Measurements from ENCODE around the gene EPHA6. TPM values are rescaled to one million over a fixed set of nuclear protein-coding genes. Genes with fewer than 3 reads are reported as not detected.

Gene EPHA6
- total RNA-seq, 2 donors from 2014 or later, result 0.52 to 2.0 TPM

DNA sequence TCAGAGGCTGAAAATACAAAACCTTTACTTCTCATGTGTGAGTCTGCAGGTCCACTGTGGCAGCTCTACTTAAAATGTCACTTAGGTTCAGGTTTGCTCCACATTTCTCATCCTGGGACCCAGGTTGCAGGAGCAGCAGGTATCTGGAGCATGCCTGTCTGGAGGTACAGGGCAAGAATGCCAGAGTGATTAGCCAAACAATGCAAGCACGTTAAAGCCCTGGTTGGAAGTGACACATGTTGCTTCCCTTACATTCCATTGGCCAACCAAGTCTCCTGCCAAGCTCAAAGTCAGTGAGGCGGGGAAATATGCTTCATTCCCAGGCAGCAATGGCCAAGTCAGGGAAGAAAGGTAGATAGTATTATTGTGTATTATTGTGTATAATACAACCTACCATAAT lies 873.3 kb downstream of the EPHA6 start:
- Histone ChIP-seq H3K4me3 (no peak overlapping the region), H3K4me1 (no peaks in the 10 kb centered on the region), H3K9me3 (no peaks in the 10 kb centered on the region), H3K27ac (no peak overlapping the region), H3K27me3 (no peaks in the 10 kb centered on the region), H3K36me3 (replicated peaks in 1 of 2; ENCODE audit: insufficient read depth in 1 of 2, low read depth in 2 of 2) (no peaks in the 10 kb centered on the region)
- 47% methylated on average over 2 of the region's 2 CpGs for WGBS, 2 donors
- intact Hi-C loops (cut with DNase I), result no loop called here
- DNase-seq (no peak), ATAC-seq (no peak)
- TF ChIP-seq CTCF (IDR thresholded peaks at IDR 0.05), result no peak
- TF ChIP-seq POLR2A (IDR thresholded peaks at IDR 0.05), result no peak

- Histone ChIP-seq H3K9me3 (no peaks in the 10 kb centered on the region), H3K4me1 (no peaks in the 10 kb centered on the region), H3K27ac (no peak overlapping the region), H3K27me3 (no peaks in the 10 kb centered on the region), H3K36me3 (replicated peaks in 1 of 2; ENCODE audit: insufficient read depth in 1 of 2, low read depth in 2 of 2) (no peaks in the 10 kb centered on the region), H3K4me3 (no peak overlapping the region)
- TF ChIP-seq CTCF (IDR thresholded peaks at IDR 0.05), result no peak
- no peak for TF ChIP-seq POLR2A (IDR thresholded peaks at IDR 0.05)
- ATAC-seq, result no peak
- intact Hi-C loops (cut with DNase I), result no loop called here
- no peak for DNase-seq
- WGBS, 2 donors, result 75 to 80% methylated on average over 4 of the region's 4 CpGs
Measured at GRCh38 chr3:97689111-97689510, 874.7 kb downstream of the EPHA6 start.

DNA sequence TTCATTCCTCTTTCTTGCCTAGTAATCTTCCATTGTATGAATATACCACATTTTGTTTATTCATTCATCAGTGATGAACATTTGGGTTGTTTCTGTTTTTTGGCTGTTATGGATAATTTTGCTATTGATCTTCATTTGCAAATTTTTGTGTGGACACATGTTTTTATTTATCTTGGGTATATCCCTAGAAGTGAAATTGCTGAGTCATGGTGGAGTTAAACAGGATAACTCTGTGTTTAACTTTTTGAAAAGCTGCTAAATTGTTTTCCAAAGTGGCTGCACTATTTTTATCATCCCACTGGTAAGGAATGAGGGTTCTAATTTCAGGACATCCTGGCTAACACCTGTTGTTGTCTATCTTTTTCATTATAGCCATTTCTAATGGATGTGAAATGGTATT lies 875.6 kb downstream of the EPHA6 start:
- no peaks in the 10 kb centered on the region for H3K9me3 ChIP-seq
- no peak overlapping the region for H3K4me3 ChIP-seq
- DNase-seq (no peak), ATAC-seq (no peak)
- no peaks in the 10 kb centered on the region for H3K4me1 ChIP-seq
- TF ChIP-seq POLR2A (IDR thresholded peaks at IDR 0.05) (no peak), CTCF (IDR thresholded peaks at IDR 0.05) (no peak)
- H3K36me3 ChIP-seq (replicated peaks in 1 of 2; ENCODE audit: insufficient read depth in 1 of 2, low read depth in 2 of 2), result no peaks in the 10 kb centered on the region
- H3K27ac ChIP-seq, result no peak overlapping the region
- no peaks in the 10 kb centered on the region for H3K27me3 ChIP-seq
- intact Hi-C loops (cut with DNase I), result no loop called here

- 59 to 70% methylated on average over 1 of the region's 1 CpG for WGBS, 2 donors
- DNase-seq (no peak), ATAC-seq (no peak)
- Histone ChIP-seq H3K9me3 (no peaks in the 10 kb centered on the region), H3K27ac (no peak overlapping the region), H3K4me1 (no peaks in the 10 kb centered on the region), H3K36me3 (replicated peaks in 1 of 2; ENCODE audit: insufficient read depth in 1 of 2, low read depth in 2 of 2) (no peaks in the 10 kb centered on the region), H3K27me3 (no peaks in the 10 kb centered on the region), H3K4me3 (no peak overlapping the region)
- intact Hi-C loops (cut with DNase I), result no loop called here
- TF ChIP-seq POLR2A (IDR thresholded peaks at IDR 0.05), result no peak
Measured at GRCh38 chr3:97691354-97691753, 877.0 kb downstream of the EPHA6 start.

- Histone ChIP-seq H3K4me3 (no peak overlapping the region), H3K9me3 (no peaks in the 10 kb centered on the region), H3K4me1 (no peaks in the 10 kb centered on the region), H3K27ac (no peak overlapping the region), H3K36me3 (replicated peaks in 1 of 2; ENCODE audit: insufficient read depth in 1 of 2, low read depth in 2 of 2) (no peaks in the 10 kb centered on the region), H3K27me3 (no peaks in the 10 kb centered on the region)
- no peak for DNase-seq
- intact Hi-C loops (cut with DNase I), result no loop called here
- TF ChIP-seq POLR2A (IDR thresholded peaks at IDR 0.05) (no peak), CTCF (IDR thresholded peaks at IDR 0.05) (no peak)
- no peak for ATAC-seq
- WGBS, 2 donors, result 71 to 76% methylated on average over 5 of the region's 5 CpGs
Measured at GRCh38 chr3:97692389-97692788, 878.0 kb downstream of the EPHA6 start.
